Esophagus muscularis mucosa (tissue), 4 donors: ENCODE results near the gene GRB7. TPM values are rescaled to one million over a fixed set of nuclear protein-coding genes. Genes with fewer than 3 reads are reported as not detected.

Experiments used
- DNase-seq: peaks from one replicate; pipeline ENCODE4 v3.0.0-alpha.2; 2017; ENCODE audit errors: extremely low spot score
- H3K27ac ChIP-seq, 4 donors: fragments of 200-600 bp; sonication (generic); replicated peaks in 1 of 4; 1 replicate in 3 of 4; 2 replicates in 1 of 4; pipeline ENCODE4 v1.5.1; 2016 to 2019; ENCODE audit warnings: mild to moderate bottlenecking in 1 of 4
- H3K27me3 ChIP-seq, 4 donors: fragments of 200-600 bp; sonication (generic); one replicate each; pipeline versions ENCODE4 v1.5.1 to v1.6.0; 2016 to 2019
- H3K36me3 ChIP-seq, 4 donors: fragments of 200-600 bp; sonication (generic); one replicate each; pipeline ENCODE4 v1.5.1; 2016 to 2019
- H3K4me1 ChIP-seq, 4 donors: fragments of 200-600 bp; sonication (generic); one replicate each; pipeline ENCODE4 v1.5.1; 2016 to 2019
- H3K4me3 ChIP-seq, 4 donors: fragments of 200-600 bp; sonication (generic); 1 replicate in 2 of 4; 2 replicates in 2 of 4; pipeline ENCODE4 v1.5.1; 2016 to 2019; ENCODE audit warnings: mild to moderate bottlenecking in 4 of 4, moderate library complexity in 1 of 4
- H3K9me3 ChIP-seq, 4 donors: fragments of 200-600 bp; sonication (generic); 1 replicate in 3 of 4; 2 replicates in 1 of 4; pipeline ENCODE4 v1.5.1; 2016 to 2019
- EP300 ChIP-seq: sonication (generic); formaldehyde crosslinking; IDR thresholded peaks from one replicate; pipeline ENCODE4 v1.6.1; 2017; ENCODE audit warnings: antibody characterized with exemption
- POLR2A ChIP-seq: fragments of 450-650 bp; IDR thresholded peaks from one replicate; pipeline ENCODE4 v1.6.1; 2017; ENCODE audit warnings: antibody characterized with exemption, moderate library complexity, mild to moderate bottlenecking, low read depth
- POLR2AphosphoS5 ChIP-seq, 2 donors: sonication (generic); formaldehyde crosslinking; IDR thresholded peaks; one replicate each; pipeline ENCODE4 v1.6.1; 2017; ENCODE audit warnings: antibody characterized with exemption in 2 of 2
- WGBS: methylation state at CpG from one replicate; pipeline ENCODE4 v1.1.5; 2018; 5-methylcytosine and 5-hydroxymethylcytosine counted together
- intact Hi-C: fragments of 100-400 bp; cut with DNase I; formaldehyde crosslinking; loops from one replicate; pipeline ENCODE4 v1.15.1; 2023
- total RNA-seq, 4 donors: library from RNA; depleted of rRNA; stranded (reverse); fragments of >200 nt; gene quantifications; one replicate each; pipeline versions ENCODE4 v1.1.0 to v1.2.1, GENCODE V29; 2016
- TF ChIP-seq, protein P1 (sequence below), 3 experiments: fragments of 200-600 bp in 2 of 3; fragments of 450-650 bp in 1 of 3; sonication (generic) in 2 of 3; IDR thresholded peaks; one replicate each; pipeline ENCODE4 v1.5.1; 2017 to 2019; ENCODE audit warnings: antibody characterized with exemption in 3 of 3, mild to moderate bottlenecking in 2 of 3, moderate library complexity in 1 of 3

GRB7 gene
- total RNA-seq, 4 donors from 2014 or later: 0.23 to 0.83 (median 0.55) TPM

DNA sequence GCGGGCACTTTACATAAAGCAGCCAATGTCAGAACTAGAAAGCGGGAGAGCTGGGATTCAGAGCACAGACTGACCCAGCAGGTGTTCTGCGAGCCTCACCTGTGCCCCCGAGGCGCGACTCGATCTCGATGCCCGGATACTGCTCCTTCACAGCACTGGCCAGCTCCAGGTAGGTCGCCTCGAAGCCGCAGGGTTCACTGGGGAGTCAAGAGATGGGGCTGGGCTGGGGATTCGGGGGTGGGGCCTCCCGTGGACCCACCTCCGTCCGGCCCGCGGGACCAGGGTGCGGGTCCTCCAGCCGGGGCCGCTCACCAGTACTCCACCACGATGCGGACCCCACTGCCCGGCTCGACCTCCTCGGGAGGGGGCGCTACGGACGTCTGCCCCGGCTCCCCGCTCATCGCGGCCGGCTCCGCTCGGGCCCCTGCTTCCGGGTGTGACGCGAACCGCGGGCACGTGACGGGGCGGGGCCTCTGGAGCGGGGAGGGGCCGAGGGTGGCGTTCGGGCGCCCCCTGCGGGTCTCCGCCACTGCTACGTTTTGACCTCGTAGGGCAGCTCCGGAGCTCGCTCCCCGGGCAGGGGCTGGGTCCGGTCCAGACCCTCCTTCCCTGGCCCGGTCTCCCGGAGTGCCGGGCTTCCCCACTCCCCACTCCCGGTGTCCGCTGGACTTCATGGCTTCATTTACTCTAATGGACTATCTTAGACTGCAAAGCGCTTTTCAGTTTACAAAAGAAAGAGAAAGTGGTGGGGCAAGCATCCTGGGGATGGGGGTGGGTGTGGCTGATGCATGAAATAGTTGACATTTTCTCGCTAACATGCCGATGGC lies 7.4 kb upstream of the GRB7 start, which contains the start of gene MIEN1:
TSS of gene MIEN1 (minus strand) at position 438 of the 827 bp plus-strand sequence. CDS start at position 401, 37 bp downstream.
- Histone ChIP-seq H3K4me1 (peaks cover 11 to 22% (median 16%) of the 10 kb centered on the region in 4 donors), H3K27ac (peak within 1 kb of the TSS; percentile 87 to 92 (median 90)), H3K36me3 (peaks cover 10 to 40% (median 36%) of the 10 kb centered on the region in 4 donors), H3K27me3 (peaks cover 0 to 5% (median 0%) of the 10 kb centered on the region in 4 donors), H3K9me3 (no peaks in the 10 kb centered on the region), H3K4me3 (peak within 1 kb of the TSS; percentile 74 to 92 (median 88))
- WGBS: 1% methylated on average over 21 of the region's 65 CpGs
- intact Hi-C loops: no loop called here
- TF ChIP-seq POLR2A (peak; percentile 82), EP300 (no peak), POLR2AphosphoS5 (IDR thresholded peaks at IDR 0.05) (peak; percentile 89 to 97)
- TF ChIP-seq, protein P1, sequence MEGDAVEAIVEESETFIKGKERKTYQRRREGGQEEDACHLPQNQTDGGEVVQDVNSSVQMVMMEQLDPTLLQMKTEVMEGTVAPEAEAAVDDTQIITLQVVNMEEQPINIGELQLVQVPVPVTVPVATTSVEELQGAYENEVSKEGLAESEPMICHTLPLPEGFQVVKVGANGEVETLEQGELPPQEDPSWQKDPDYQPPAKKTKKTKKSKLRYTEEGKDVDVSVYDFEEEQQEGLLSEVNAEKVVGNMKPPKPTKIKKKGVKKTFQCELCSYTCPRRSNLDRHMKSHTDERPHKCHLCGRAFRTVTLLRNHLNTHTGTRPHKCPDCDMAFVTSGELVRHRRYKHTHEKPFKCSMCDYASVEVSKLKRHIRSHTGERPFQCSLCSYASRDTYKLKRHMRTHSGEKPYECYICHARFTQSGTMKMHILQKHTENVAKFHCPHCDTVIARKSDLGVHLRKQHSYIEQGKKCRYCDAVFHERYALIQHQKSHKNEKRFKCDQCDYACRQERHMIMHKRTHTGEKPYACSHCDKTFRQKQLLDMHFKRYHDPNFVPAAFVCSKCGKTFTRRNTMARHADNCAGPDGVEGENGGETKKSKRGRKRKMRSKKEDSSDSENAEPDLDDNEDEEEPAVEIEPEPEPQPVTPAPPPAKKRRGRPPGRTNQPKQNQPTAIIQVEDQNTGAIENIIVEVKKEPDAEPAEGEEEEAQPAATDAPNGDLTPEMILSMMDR (IDR thresholded peaks at IDR 0.05): peak; percentile 90 to 94 (median 90)
- DNase-seq: peak; percentile 97

DNA sequence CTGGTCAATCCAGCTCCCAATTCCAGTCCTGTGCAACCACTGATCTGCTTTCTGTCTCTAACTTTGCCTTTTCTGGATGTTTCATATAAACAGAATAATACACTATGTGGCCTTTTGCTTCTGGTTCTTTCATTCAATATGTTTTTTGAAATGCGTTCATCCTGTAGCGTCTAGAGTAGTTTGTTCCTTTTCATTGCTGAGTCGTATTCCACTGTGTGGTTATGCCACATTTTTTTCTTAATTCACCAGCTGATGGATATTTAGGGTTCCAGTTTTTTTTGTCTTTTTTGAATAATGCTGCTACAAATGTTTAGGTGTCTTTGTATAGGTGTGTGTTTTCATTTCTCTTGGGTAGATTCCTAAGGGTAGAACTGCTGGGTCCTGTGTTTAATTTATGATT lies 5.2 kb upstream of the GRB7 start:
- peaks cover 8 to 19% (median 13%) of the 10 kb centered on the region in 4 donors for H3K36me3 ChIP-seq
- TF ChIP-seq POLR2A (no peak), EP300 (no peak)
- intact Hi-C loops: no loop called here
- no peak overlapping the region for H3K4me3 ChIP-seq
- WGBS: 96% methylated on average over 3 of the region's 3 CpGs
- peaks cover 11 to 25% (median 17%) of the 10 kb centered on the region in 4 donors for H3K4me1 ChIP-seq
- no peaks in the 10 kb centered on the region for H3K9me3 ChIP-seq
- DNase-seq: no peak
- H3K27ac ChIP-seq: no peak overlapping the region
- peaks cover 3 to 28% (median 7%) of the 10 kb centered on the region in 4 donors for H3K27me3 ChIP-seq

DNA sequence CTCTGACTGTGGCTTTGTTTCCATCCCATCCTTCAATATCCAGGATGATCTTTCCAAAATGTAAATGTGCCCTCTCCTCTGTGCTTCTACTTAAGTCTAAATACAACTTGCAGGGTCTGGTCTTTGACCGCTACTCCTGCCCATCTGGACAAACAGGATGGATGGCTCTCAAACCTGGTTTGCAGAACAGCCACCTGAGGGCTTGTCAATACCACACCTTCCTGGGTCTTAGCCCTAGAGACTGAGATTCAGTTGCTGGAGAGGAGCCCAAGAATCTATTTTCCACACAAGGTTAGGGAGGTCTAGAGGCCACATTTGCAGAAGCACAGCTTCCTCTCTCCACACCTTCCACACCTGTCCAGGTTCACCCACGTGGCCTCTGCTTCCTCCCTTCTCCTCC lies 1.9 kb upstream of the GRB7 start:
- 63% methylated on average over 2 of the region's 2 CpGs for WGBS
- Histone ChIP-seq H3K4me3 (no peak overlapping the region), H3K27me3 (peaks cover 10 to 60% (median 36%) of the 10 kb centered on the region in 4 donors), H3K4me1 (peaks cover 30 to 36% (median 31%) of the 10 kb centered on the region in 4 donors), H3K9me3 (no peaks in the 10 kb centered on the region), H3K27ac (no peak overlapping the region), H3K36me3 (no peaks in the 10 kb centered on the region)
- TF ChIP-seq EP300: no peak
- TF ChIP-seq POLR2A: no peak
- TF ChIP-seq, protein P1 (IDR thresholded peaks at IDR 0.05): no peak
- TF ChIP-seq POLR2AphosphoS5 (IDR thresholded peaks at IDR 0.05): no peak
- no peak for DNase-seq
- intact Hi-C loops: no loop called here

DNA sequence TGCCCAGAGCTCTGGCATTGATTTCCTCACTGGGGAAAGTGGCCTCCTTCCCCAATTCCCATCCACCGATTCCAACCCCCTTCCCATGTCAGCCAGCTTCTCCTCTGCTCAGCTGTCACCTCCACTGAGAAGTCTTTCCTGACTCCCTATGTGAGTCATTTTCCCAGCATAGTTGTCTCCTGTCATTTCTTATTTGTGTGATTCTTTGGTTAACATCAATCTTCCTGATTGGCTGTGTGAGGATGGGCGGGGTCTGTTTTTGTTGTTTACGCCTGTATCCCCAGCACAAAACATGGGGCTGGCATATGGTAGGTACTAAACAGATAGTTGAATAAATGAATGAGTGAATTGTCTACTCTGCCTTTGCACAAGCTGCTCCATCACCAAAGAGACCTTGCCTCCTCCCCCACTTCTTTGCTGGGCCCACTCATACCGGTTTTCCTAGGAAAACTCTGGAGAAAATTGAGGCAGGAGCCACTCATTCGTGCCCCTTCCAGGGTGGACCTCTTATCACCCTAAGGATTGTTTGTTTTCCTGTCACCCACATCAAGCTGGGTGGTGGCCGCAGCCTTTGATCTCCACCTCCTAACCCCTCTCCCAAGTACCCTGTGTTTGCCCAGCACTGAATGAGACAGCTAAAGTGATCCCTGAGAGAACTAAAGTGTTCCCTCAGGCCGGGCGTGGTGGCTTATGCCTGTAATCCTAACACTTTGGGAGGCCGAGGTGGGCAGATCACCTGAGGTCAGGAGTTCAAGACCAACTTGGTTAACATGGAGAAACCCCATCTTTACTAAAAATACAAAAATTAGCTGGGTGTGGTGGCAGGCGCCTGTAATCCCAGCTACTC lies 1.2 kb upstream of the GRB7 start:
- Histone ChIP-seq H3K4me3 (no peak overlapping the region), H3K27me3 (peaks cover 10 to 67% (median 39%) of the 10 kb centered on the region in 4 donors), H3K36me3 (no peaks in the 10 kb centered on the region), H3K4me1 (peaks cover 29 to 34% (median 33%) of the 10 kb centered on the region in 4 donors), H3K27ac (no peak overlapping the region), H3K9me3 (no peaks in the 10 kb centered on the region)
- WGBS: 78% methylated on average over 10 of the region's 10 CpGs
- intact Hi-C loops: no loop called here
- TF ChIP-seq EP300 (no peak), POLR2AphosphoS5 (IDR thresholded peaks at IDR 0.05) (no peak), POLR2A (no peak)
- TF ChIP-seq, protein P1 (IDR thresholded peaks at IDR 0.05): no peak
- DNase-seq: no peak
